HL-60/S4 (cell line): ENCODE measurements around the gene FBXO15.

Experiments
- in situ Hi-C: fragments of 300-500 bp; cut with MboI; formaldehyde crosslinking; loops from 2 replicates; pipeline ENCODE4 v1.14.3; 2022; ENCODE audit warnings: low sequenced_read_pairs

FBXO15 gene

DNA sequence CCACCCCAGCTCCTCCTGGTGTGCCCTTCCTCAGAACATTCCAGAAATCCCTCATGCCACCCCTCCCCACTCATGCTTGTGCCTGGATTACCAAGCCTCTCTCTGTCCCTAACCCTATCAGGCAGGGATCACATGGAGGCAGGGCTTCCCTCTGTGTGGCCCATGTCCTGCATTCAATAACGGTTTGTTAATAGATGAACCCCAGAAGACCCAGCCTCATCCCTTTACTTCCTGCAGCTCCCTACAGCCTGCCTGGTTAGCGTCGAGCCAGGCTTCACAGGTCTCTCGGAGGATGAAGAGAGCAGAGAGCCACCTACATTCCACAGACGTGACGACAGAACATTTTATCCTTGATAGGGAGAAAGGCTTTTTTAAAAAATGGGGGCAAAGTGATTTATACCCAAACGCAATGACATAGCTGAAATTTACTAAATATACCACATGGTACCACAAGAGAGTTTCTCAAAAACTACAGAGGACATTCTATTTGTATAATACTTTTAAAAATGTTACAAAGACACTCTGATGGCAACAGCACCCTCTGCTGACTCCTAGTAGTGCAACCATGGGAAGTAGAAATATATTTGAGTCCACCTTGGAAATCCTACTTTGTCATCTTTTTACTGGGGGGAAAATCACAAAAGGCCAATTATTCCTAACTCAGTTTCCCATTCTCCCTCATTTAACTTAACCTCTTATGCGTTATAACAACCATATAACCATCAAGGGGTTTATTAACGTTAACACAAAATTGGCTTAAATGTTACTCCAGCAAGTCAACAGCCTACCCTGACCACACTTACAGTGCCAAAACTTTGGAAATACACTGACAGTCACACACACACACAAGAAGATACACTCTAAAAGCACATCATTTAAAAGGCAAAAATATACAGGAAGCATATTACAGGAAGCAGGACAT, 30.7 kb downstream of the FBXO15 start:
- in situ Hi-C loops, result no loop called here

DNA sequence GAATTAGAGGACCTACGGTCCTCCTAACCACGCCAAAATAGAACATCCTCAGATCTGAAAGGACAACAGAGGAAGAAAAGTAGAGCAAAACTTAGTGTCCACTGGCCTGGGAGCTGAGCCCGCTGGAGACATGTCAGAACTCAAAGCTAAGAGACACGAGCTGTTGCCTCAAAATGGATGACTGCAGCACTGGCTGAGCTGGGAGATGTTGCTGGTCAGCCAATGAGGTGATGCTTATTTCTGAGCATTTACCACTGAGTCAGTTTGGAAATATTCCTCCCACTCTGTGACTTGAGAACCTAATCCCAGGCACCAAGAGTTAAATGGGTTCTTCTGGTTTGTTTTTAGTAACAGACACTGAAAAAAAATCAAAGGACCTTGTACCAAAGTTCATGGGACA, 32.6 kb downstream of the FBXO15 start:
- in situ Hi-C loops, result no loop called here

DNA sequence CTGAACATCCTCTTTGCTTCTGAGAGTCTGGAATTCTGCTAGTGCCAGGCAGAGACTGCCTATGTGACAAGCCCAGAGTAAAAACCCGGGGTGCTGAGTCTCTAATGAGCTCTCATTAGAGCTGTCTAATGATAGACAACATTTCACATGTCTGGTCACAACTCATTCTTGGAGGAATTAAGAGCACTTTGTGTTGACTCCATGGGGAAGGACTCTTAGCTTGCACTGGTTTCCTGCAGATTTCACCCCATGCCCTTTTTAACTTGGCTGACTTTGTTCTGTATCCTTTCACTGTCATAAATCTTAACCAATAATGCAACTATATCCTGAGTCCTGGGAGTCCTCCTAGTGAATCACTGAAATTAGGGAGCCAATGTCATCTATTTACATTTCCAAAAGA, 33.5 kb downstream of the FBXO15 start:
- in situ Hi-C loops, result no loop called here

DNA sequence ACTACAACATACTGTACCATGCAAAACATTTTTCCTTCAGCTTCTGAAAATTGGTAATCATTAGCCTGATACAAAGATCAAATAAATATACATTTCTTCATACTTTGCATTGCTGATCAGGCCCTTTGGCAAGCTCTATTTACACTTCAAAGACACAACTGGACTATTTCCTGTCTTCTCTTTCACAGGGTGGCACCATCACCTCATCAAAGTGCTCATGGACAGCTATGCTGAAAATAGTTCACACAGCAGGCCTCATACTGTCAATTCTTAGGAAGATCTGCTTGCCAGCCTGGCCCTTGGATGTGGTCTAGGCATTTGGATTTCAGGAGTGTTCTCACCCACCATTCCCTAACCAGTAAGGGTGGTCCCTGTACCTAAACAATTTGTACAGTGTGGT, 33.9 kb downstream of the FBXO15 start:
- in situ Hi-C loops, result no loop called here

DNA sequence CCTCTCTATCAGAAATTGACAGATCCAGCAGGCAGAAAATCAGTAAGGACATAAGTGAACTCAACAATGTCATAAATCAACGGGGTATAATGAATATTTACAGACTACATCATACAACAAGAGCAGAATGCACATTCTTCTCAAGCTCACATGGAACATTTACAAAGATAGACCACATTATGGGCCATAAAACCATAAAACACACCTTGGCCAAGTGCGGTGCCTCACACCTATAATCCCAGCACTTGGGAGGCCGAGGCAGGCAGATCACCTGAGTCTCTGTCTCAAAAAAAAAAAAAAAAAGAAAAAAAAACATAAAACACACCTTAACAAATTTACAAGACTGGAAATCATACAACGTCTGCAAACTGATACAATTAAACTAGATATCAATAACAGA, 36.7 kb downstream of the FBXO15 start:
- in situ Hi-C loops, result no loop called here

DNA sequence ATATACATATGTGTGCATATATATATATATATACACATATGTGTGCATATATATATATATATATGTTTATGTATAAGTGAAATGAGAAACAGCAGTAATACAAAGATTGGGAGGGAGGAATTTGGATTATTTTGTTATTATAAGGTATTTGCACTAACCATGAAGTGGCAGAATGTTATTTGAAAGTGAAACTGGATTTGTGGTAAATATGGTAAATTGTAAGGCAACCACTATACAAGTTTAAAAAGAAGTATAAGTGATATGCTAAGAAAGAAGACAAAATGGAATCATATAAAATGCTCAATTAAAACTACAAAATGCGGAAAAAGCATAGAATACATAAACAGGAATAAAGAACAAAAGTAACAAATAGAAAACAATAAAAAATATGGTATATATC, 37.5 kb downstream of the FBXO15 start:
- in situ Hi-C loops, result no loop called here

DNA sequence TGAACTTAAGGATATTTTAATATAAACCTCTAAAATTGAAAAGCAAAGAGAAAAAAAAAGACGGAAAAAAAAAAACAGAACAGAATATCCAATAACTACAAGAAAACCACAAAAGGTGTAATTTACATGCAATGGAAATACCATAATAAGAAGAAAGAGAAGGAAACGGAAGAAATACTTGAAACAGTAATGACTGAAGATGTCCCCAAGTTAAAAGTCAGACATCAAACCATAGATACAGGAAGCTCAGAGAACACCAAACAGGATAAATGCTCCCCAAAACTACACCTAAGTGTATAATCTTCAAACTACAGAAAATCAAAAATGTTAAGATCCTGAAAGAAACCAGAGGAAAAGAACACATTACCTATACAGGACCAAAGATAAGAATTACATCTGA, 39.2 kb downstream of the FBXO15 start:
- in situ Hi-C loops, result no loop called here

DNA sequence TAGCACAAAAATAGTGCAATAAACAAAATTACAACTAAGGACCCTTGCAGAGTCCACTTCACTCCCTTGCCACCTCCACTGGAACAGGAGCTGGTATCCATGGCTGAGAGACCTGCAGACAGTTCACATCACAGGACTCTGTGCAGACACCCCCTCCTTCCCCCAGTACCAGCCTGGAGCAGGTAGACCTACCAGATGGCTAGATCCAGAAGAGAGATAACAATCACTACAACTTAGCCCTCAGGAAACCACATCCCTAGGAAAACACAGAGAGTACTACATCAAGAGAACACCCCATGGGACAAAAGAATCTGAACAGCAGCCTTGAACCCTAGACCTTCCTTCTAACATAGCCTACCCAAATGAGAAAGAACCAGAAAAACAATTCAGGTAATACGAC, 49.8 kb downstream of the FBXO15 start:
- in situ Hi-C loops, result no loop called here

DNA sequence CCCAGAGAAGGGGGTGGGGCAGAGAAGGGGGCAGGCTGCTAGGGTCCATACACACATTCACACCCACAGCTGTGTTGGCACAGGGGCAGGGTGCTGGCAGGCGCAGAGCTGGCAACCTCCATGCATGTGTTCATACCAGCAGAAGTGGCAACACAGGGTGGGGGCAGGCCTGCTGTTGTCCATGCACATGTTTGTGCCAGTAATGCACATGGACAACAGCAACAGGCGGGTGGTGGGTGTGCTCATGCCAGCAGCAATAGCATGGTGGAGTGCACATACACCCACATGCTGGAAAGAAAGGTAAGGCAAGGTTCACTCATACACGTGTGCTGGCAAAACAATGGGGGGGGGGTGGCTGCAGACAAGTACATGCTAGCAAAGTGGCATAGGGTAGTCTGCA, 54.7 kb downstream of the FBXO15 start:
- in situ Hi-C loops, result no loop called here

DNA sequence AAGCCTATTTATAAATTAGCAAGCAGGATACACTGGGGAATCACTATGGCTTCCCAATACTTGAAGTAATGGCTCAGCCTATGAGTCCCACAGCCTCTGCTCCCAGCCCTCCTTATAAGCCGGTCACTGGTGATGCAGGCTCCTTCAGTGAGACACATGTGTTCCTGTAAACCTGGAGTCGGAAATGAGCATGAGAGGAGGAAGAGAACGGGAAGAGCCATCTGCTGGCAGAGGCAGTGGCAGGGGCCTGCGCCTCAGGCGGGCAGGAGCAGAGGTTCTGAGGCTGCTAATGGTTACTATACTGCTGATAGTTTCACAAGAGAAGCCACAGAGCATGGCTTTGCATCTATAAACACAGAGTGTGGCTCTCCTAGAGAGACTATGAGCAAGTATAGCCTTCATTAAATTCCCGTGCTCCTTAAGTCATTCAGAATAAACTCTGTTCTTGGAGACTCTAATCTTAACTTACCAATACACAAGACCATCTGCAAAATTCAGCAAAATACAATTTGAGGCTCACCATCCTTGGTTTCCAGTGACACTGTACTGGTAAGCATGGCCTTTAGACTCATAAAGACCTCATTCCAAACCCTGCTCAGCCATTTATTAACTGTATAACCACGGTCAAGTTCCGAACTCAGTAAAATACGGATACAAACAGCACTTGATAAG, 63.3 kb downstream of the FBXO15 start:
- in situ Hi-C loops, result no loop called here

DNA sequence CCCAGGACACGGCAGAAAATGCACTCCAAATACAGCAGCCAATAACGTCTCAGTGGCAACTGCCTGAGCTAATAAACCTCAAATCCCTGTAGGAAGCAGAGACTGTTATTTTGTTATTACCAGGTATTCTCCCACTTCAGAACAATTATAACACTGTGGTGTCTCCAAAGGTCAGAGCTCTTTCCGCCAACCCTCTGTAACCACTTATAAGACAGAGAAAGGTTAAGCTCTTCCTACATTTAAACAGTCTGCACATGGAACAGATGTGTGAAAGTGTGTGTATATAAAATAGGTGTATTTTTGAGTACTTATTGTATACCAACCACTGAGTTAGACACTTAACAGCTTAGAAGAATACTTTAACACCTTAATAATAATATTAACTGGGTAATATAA, 64.1 kb downstream of the FBXO15 start:
- in situ Hi-C loops, result no loop called here

DNA sequence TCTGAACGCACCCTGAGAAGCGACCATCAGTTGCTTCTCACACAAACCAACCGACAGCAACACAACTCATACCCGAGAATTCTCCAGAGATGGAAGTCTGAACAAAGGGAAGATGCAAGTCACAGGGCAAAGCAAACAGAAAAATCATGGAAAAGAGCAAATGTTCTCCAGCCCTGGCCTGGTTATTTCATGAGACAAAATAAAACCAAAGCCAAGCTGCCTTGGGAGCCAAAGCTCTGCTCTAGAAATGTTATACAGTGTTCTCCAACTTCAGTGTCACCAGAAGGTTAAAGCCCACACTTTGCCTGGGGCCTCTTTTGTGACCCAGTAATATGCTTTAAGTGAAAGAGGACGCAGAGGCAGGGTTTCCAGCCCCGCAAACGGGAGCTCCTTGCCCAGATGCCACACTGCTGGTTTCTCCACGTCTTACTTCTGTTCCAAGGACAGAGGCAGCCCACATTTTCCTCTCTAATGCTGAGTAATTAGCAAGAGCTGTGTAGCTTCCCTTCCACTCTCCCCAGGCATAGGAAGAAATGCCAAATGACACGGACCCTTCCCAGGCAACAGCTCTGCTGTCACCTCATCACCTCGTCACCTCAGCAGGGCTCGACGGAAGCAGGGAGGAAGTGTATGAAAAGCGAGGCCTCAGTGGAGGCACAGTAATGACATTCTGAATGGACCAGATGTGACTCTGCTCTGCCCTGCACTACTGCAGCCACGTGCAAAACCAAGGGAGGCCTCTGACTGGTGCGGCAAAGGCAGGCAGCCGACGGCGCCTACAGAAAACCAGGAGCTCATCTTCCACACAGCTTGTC, 64.7 kb downstream of the FBXO15 start:
- in situ Hi-C loops, result no loop called here

DNA sequence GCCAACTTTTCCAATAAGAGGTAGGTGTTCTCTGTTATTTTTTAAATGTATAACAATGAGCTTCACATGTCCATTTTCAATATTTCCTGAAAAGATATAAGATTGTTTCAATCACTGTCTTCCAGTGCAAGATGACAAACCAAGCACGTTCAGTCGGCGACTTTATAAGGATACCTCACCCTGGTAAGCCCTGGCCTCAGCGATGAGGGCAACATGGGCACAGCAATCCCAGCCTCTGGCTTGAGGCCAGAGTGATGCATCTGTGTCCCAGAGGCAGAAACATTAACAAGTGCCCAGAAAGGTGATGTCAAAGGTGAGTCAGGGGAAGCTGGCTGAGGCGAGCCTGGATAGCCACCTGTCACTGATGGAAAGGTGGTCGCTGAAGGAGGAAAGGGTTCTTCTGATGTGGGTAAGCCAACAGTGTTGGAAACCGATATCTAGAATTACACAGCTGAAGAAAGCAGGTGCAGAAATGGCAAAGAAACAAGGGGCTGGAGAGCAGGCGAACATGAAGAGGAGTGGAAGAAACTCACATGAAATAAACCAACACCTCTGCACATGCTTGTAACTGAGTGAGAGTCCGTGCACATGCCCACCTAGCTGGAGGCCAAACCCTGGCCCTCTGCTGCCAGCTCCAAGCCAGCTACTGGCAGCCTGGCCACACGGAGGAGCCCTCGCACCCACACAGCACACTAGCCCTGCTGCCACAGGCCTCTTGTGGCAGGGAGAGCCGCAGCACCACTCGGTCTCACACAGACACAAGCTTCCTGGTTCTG, 65.5 kb downstream of the FBXO15 start:
- in situ Hi-C loops, result no loop called here

DNA sequence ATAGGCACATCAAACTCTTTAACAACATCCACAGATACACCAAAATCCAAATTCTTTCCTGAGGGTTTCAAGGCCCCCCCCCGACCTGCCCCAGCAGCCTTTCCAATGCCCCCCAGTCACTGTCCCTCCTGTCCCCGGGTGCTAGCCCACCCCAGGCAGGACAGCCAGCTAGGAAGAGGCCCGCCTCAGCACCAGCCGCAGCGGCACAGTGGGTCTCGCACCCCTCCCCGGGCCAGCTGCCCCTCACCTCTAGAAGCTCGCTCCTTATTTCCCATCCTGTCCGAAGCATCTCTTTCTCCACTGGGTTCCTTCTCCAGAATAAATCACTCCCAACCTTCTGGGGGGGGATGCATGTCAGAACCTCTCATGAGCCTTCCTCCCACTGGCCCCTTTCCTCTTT, 69.4 kb downstream of the FBXO15 start:
- in situ Hi-C loops, result no loop called here

DNA sequence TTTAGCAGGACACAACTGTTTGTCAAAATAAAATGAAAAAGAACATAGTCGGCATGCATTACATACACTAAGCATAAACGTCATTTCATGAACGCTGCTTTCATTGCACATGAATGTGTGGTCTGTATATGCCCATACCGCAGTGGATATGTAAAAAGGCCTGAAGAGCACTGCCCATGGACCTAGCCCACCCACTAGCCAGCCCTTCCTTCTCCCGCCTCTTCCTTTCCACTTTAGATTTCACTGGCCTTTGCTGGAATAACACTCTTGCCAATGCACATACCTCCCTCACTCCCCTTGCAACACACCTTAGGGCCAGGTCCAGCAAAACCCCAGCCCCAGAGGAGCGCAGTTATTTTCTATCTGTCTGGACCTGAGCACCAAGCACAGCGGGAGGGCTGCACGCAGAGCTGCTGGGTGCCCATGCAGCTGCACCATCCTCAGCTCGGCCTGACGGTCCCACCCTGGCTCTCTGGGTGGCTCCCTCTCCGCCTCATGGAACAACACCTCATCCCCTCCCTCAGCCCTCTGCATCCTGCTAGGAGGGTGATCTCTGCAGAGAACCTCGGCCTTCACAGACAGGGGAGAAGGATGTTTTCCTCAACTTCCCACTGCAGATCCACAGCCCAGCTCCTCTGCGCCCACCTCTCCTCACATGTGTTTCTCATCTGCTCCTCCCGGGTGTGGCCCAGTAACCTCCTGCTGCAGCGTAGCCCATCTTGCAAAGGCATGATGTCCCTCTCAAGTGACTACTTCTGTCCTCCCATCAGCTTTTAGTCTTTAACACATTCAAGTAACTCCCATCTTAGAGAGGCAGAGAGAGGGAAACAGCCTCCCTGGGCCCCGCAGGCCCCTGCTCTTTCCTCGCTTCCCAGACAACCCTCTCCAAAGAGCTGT, 72.7 kb downstream of the FBXO15 start:
- in situ Hi-C loops, result no loop called here

DNA sequence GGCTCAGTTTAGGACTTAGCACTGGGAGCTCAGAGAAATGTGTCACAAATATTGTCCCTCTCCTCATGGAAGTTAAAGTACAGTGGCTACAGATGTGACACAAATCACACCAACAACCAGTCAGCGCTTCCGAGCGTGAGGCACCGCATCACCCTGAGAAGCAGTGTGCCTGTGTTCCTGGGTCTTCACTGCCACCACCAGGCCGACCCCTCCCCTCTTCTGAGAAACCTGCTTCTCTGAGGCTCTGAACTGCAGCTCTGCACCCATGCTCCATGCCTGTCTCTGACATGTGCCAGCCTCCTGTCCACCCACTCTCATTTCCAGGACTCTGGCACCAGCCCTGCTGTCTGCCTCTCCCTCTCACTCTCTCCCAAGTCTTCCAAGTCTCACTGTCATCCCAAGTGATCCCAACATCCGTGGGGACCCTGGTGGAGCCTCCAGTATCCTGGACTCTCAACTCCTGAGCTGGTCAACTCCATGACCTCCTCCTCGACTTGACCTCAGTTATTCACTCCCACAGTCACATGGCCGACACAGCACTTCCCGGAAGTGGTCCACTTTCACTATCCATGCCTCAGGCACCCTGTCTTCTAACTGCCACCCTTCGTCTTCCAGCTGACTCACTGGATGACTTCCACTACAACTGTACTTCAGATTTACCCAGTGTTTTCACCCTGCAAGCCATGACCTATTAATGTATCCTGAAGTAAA, 73.5 kb downstream of the FBXO15 start:
- in situ Hi-C loops, result no loop called here

DNA sequence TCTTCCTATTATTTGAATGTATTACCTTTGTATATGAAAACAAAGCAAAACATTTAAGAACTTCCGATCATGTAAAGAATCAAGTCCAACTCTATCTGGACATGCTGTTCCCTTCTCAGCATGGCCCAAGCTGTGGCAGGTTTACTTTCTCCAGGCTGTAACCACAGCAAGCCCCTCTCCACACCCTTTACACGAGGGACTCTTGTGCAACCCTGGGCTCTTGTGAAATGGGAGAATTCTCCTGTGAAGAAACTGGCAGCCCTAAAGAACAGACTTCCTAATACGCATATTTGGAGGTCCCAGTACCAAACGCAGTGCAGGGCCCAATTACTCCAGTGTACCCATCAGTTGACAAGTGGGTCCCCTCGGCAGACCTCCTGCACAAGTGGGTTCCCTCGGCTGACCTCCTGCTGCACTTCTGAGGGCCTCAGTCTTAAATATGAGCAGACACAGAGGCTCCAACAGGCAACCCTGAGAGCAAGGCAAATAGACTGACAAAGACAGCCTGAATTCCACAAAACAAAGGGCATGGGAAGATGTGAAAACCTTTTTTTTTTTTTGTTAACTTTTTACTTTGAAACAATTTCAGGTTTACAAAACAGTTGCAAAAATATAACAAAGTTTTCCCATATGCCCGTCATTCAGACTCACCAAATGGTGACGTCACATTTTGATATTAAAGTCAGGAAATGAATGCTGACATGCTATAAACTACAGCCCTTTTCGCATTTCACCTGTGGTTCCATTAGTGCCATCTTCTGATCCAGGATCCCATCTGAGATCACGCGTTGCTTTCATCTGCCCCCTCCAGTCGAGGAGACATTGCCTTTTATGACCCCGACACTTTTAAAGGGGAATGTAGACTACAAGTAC, 78.2 kb downstream of the FBXO15 start:
- in situ Hi-C loops, result no loop called here

DNA sequence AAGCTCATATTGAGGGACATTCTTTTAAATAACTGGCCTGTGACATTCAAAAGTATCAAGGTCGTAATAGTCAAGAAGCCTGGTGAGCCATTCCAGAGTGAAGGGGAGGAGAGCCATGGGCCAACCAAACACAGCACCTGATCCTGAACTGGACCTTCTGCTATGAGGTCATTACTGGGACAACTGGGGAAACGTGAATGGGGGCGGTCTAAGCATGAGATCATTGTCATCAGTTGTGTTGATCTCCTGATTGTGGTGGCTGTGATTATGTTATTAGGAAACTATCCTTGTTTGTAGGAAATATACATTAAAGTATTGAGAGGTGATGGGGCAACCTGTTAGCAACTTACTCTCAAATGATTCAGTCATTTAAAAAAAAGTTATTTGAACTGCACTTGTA, 79.3 kb downstream of the FBXO15 start:
- in situ Hi-C loops, result no loop called here
